GM06990 (cell line): ENCODE data around the gene AXIN1.
"Not testable (repeated sequence)": the region's sequence is repeated elsewhere in the genome, so short reads cannot be mapped to it uniquely, and the experiment has no call there.

Experiments
- DNase-seq: peaks from one replicate; pipeline ENCODE4 v3.0.0-alpha.2; 2011; ENCODE audit not compliant: insufficient read length; ENCODE audit errors: extremely low read depth
- H3K27me3 ChIP-seq: replicated peaks from 2 replicates; pipeline ENCODE4 v1.6.0; 2011; ENCODE audit warnings: low read length; ENCODE audit not compliant: control insufficient read depth, insufficient read depth
- H3K36me3 ChIP-seq: 2 replicates; pipeline ENCODE4 v1.5.1; 2011; ENCODE audit warnings: low read length; ENCODE audit not compliant: control insufficient read depth, insufficient read depth
- H3K4me3 ChIP-seq: replicated peaks from 2 replicates; pipeline ENCODE4 v1.5.1; 2011; ENCODE audit warnings: low read depth, mild to moderate bottlenecking, control low read depth, low read length
- CTCF ChIP-seq: IDR thresholded peaks from 2 replicates; pipeline ENCODE4 v1.5.1; 2011; ENCODE audit warnings: low read length, control low read depth, mild to moderate bottlenecking, inconsistent platforms; ENCODE audit not compliant: insufficient read depth, poor library complexity, severe bottlenecking

The AXIN1 gene

GRCh38 chr16:363766-364490 lies 11.4 kb upstream of the AXIN1 start:
- H3K36me3 ChIP-seq = peaks cover 18% of the 10 kb centered on the region
- no peaks in the 10 kb centered on the region for H3K27me3 ChIP-seq
- TF ChIP-seq CTCF = no peak
- no peak for DNase-seq
- H3K4me3 ChIP-seq = no peak overlapping the region

- no peaks in the 10 kb centered on the region for H3K27me3 ChIP-seq
- no peak for TF ChIP-seq CTCF
- no peak for DNase-seq
- H3K4me3 ChIP-seq = no peak overlapping the region
- H3K36me3 ChIP-seq = peaks cover 12% of the 10 kb centered on the region
These were observed 10.7 kb upstream of the AXIN1 start for GRCh38 chr16:363110-363765.

GRCh38 chr16:362702-362999 lies 10.1 kb upstream of the AXIN1 start:
- not testable (repeated sequence) for H3K27me3 ChIP-seq, DNase-seq, H3K36me3 ChIP-seq, H3K4me3 ChIP-seq

- no peak overlapping the region for H3K4me3 ChIP-seq
- peak; percentile 96 for TF ChIP-seq CTCF
- peak; percentile 66 for DNase-seq
- H3K36me3 ChIP-seq = peaks cover 2% of the 10 kb centered on the region; the same call in 1 of the 2 replicates
- no peaks in the 10 kb centered on the region for H3K27me3 ChIP-seq
These were observed 9.6 kb upstream of the AXIN1 start for GRCh38 chr16:361872-362701.

- no peak overlapping the region for H3K4me3 ChIP-seq
- H3K36me3 ChIP-seq = peaks cover under 1% of the 10 kb centered on the region; the same call in 1 of the 2 replicates
- no peak for TF ChIP-seq CTCF
- H3K27me3 ChIP-seq = no peaks in the 10 kb centered on the region
- DNase-seq = peak; percentile 19
These were observed 8.9 kb upstream of the AXIN1 start for GRCh38 chr16:361341-361871.

- peak; percentile 7 for DNase-seq
- no peak for TF ChIP-seq CTCF
- Histone ChIP-seq H3K27me3 (no peaks in the 10 kb centered on the region), H3K4me3 (no peak overlapping the region), H3K36me3 (no peaks in the 10 kb centered on the region)
These were observed 8.3 kb upstream of the AXIN1 start for GRCh38 chr16:360698-361336.
